Esophagus squamous epithelium (tissue), 5 donors: ENCODE measurements around the gene AZIN2. TPM values are rescaled to one million over a fixed set of nuclear protein-coding genes. Genes with fewer than 3 reads are reported as not detected.
"Not testable (repeated sequence)": the region's sequence is repeated elsewhere in the genome, so short reads cannot be mapped to it uniquely, and the experiment has no call there.

Source experiments
- DNase-seq: peaks from one replicate; lab custom pipeline; 2025; lab: John Stamatoyannopoulos, UW
- H3K27ac ChIP-seq, 4 donors: fragments of 200-600 bp; sonication (generic); one replicate each; pipeline ENCODE4 v1.5.1; 2016 to 2019; ENCODE audit warnings: mild to moderate bottlenecking in 1 of 4
- H3K27me3 ChIP-seq, 4 donors: fragments of 200-600 bp; sonication (generic); 1 replicate in 3 of 4; 2 replicates in 1 of 4; pipeline versions ENCODE4 v1.5.1 to v1.6.0; 2017 to 2021; ENCODE audit warnings: antibody characterized with exemption in 1 of 4
- H3K36me3 ChIP-seq, 3 donors: fragments of 200-600 bp; sonication (generic); one replicate each; pipeline ENCODE4 v1.5.1; 2016 to 2019
- H3K4me1 ChIP-seq, 3 donors: fragments of 200-600 bp; sonication (generic); one replicate each; pipeline ENCODE4 v1.5.1; 2017 to 2019
- H3K4me3 ChIP-seq, 4 donors: fragments of 200-600 bp; sonication (generic); 1 replicate in 3 of 4; 2 replicates in 1 of 4; pipeline ENCODE4 v1.5.1; 2016 to 2019; ENCODE audit warnings: mild to moderate bottlenecking in 2 of 4, moderate library complexity in 1 of 4
- H3K9me3 ChIP-seq, 3 donors: fragments of 200-600 bp; sonication (generic); one replicate each; pipeline ENCODE4 v1.5.1; 2016 to 2019
- CTCF ChIP-seq, 6 experiments: fragments of 450-650 bp in 4 of 6; fragments of 200-600 bp in 2 of 6; sonication (generic) in 2 of 6; IDR thresholded peaks; one replicate each; pipeline ENCODE4 v1.5.1; 2016 to 2019; ENCODE audit warnings: antibody characterized with exemption in 6 of 6, mild to moderate bottlenecking in 4 of 6, moderate library complexity in 4 of 6
- POLR2A ChIP-seq, 4 donors: fragments of 450-650 bp; IDR thresholded peaks; one replicate each; pipeline ENCODE4 v1.6.1; 2017; ENCODE audit warnings: antibody characterized with exemption in 4 of 4, mild to moderate bottlenecking in 4 of 4, moderate library complexity in 3 of 4
- WGBS, 2 donors: methylation state at CpG; one replicate each; pipeline ENCODE4 v1.1.5; 2018; 5-methylcytosine and 5-hydroxymethylcytosine counted together
- intact Hi-C: fragments of 100-400 bp; cut with DNase I; formaldehyde crosslinking; loops from one replicate; pipeline ENCODE4 v1.15.0; 2022
- total RNA-seq, 4 donors: library from RNA; depleted of rRNA; stranded (reverse); fragments of >200 nt; gene quantifications; one replicate each; pipeline ENCODE4 v1.1.0, GENCODE V29; 2016
- donor health status: DM: yes; HTN: yes; CAD: no.

Gene AZIN2
- total RNA-seq, 4 donors from 2014 or later, result 0.27 to 1.5 (median 0.61) TPM

DNA sequence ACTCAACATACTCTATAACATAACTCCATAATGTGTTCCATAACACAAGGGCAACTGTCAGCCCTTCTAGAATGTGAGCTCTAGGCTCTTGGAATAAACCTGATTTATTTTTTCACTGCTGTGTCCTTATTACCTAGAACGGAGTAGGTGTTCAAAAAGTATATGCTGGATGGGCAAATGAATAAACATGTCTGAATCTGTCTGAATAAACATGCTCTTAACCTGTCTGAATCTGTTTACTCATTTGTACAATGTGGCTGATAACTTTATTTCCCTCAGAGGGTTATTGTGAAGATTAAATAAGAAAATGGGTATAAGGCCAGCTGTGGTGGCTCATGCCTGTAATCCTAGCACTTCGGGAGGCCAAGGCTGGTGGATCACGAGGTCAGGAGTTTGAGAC, 42.3 kb downstream of the AZIN2 start:
- intact Hi-C loops, result no loop called here
- Histone ChIP-seq H3K4me1 (peaks cover 5 to 55% (median 15%) of the 10 kb centered on the region in 3 donors), H3K27ac (peak overlapping the region in 1 of 4 donors; percentile 17), H3K36me3 (no peaks in the 10 kb centered on the region), H3K4me3 (no peak overlapping the region), H3K9me3 (no peaks in the 10 kb centered on the region), H3K27me3 (no peaks in the 10 kb centered on the region)
- WGBS, 2 donors, result 36 to 45% methylated on average over 3 of the region's 3 CpGs
- TF ChIP-seq POLR2A (IDR thresholded peaks at IDR 0.05) (no peak), CTCF (IDR thresholded peaks at IDR 0.05) (no peak)
- DNase-seq, result no peak

DNA sequence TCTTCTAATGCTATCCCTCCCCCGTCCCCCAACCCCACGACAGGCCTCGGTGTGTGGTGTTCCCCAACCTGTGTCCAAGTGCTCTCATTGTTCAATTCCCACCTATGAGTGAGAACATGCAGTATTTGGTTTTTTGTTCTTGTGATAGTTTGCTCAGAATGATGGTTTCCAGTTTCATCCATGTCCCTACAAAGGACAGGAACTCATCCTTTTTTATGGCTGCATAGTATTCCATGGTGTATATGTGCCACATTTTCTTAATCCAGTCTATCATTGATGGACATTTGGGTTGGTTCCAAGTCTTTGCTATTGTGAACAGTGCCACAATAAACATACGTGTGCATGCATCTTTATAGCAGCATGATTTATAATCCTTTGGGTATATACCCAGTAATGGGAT, 43.7 kb downstream of the AZIN2 start:
- peaks cover 5 to 66% (median 18%) of the 10 kb centered on the region in 3 donors for H3K4me1 ChIP-seq
- WGBS, 2 donors, result 87 to 95% methylated on average over 3 to 4 of the region's 4 CpGs
- DNase-seq, H3K27ac ChIP-seq, H3K36me3 ChIP-seq, H3K4me3 ChIP-seq, H3K27me3 ChIP-seq, H3K9me3 ChIP-seq, intact Hi-C loops: not testable (repeated sequence)

GRCh38 chr1:33126411-33127000, 45.6 kb downstream of the AZIN2 start:
- no peaks in the 10 kb centered on the region for H3K36me3 ChIP-seq
- DNase-seq, result no peak
- TF ChIP-seq POLR2A (IDR thresholded peaks at IDR 0.05), result no peak
- no peak for TF ChIP-seq CTCF (IDR thresholded peaks at IDR 0.05)
- H3K4me3 ChIP-seq, result peak overlapping the region; percentile 53 to 79 (median 73)
- H3K27me3 ChIP-seq, result no peaks in the 10 kb centered on the region
- intact Hi-C loops, result no loop called here
- WGBS, 2 donors, result 26 to 29% methylated on average over 9 of the region's 9 CpGs
- peak overlapping the region; percentile 74 to 93 (median 90) for H3K27ac ChIP-seq
- no peaks in the 10 kb centered on the region for H3K9me3 ChIP-seq
- peaks cover 5 to 64% (median 18%) of the 10 kb centered on the region in 3 donors for H3K4me1 ChIP-seq

DNA sequence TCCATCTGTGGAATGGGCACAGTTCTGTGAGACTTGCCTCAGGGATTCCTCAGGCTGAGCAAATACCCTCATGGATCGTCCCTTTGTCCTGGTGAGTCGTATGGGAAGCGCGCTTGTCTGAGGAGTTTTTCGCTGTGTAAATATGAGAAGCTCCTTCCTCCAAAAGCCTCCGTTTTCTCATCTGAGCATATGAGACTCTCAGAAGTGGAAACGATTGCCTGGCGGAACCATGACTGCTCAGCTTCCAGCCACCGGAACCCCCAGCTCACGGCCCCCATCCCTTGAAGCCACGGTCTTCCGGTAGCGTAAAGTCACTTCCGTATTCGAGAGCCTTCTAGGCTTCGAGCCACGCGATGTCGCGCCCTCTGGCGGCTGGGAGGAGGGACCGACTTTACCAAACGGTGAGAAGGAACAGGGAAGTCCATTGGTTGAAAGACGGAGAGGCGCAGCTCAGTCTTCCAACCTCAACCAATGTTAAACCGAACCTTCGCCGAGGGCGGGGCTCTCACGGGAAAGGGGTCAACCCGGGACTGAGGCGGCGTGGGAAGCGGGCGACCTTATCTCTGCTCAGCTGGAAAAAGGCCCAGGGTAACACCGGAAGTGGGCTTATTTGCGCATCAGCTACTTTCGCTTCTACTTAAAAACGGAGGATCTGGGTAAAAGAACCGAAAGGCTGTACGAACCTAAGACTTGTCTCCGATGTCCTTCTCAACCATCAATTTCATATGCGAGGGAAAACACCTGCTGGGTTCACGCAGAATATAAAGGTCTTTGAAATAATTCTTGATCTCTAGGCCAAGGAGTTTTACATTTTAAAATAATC, 46.3 kb downstream of the AZIN2 start:
- no peaks in the 10 kb centered on the region for H3K36me3 ChIP-seq
- peak overlapping the region; percentile 53 to 79 (median 73) for H3K4me3 ChIP-seq
- 2 to 4% methylated on average over 5 to 24 of the region's 44 CpGs for whole genome bisulfite sequencing, 2 donors
- H3K4me1 ChIP-seq, result peaks cover 5 to 64% (median 18%) of the 10 kb centered on the region in 3 donors
- H3K9me3 ChIP-seq, result no peaks in the 10 kb centered on the region
- peak overlapping the region; percentile 74 to 93 (median 90) for H3K27ac ChIP-seq
- peak; percentile 78 to 99 (median 95) for TF ChIP-seq CTCF (IDR thresholded peaks at IDR 0.05)
- TF ChIP-seq POLR2A (IDR thresholded peaks at IDR 0.05), result peak in 1 of 4 donors; percentile 37
- intact Hi-C loops, result no loop called here
- DNase-seq, result peak; percentile 97
- no peaks in the 10 kb centered on the region for H3K27me3 ChIP-seq

DNA sequence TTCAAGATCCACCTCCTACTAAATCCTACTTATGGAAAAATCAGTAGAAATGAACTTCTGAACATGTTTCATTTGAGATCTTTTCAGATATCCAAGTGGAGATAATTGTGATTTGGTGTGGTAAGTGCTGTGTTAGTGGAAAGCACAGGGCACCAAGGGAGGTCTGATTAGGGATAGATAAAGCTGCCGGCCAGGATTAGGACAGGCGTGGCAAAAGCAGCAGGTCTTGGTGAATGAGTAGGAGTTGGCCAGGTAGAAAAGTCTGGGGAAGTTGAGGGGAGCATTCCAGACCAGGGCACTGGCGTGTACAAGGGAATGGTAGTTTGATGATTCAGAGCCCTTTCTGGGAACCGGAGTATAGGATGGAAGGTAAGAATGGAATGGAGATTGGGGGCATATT, 47.8 kb downstream of the AZIN2 start:
- no peak for DNase-seq
- peak overlapping the region in 1 of 4 donors; percentile 90 for H3K27ac ChIP-seq
- TF ChIP-seq POLR2A (IDR thresholded peaks at IDR 0.05) (no peak), CTCF (IDR thresholded peaks at IDR 0.05) (no peak)
- H3K9me3 ChIP-seq, result no peaks in the 10 kb centered on the region
- 49 to 66% methylated on average over 4 of the region's 4 CpGs for WGBS, 2 donors
- intact Hi-C loops, result no loop called here
- no peak overlapping the region for H3K4me3 ChIP-seq
- peaks cover 0 to 11% (median 0%) of the 10 kb centered on the region in 3 donors for H3K36me3 ChIP-seq
- no peaks in the 10 kb centered on the region for H3K27me3 ChIP-seq
- peaks cover 5 to 50% (median 16%) of the 10 kb centered on the region in 3 donors for H3K4me1 ChIP-seq
